ENCODE data around the gene HM13.

DNA sequence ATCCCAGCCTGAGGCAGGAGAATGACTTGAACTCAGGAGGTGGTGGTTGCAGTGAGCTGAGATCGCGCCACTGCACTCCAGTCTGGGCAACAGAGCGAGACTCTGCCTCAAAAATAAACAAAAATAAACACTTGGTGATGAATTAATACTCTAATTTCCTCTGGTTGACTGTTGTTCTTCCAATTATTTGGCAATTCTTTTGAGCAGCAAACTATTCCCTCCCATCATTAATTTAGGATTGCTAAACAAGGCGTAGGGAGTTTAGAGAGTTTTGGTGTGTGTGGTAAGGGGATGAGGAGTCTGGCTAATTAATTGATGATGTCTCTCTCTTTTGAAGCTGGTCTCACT is 88.2 kb downstream of the HM13 start:
- TF ChIP-seq, protein P1, sequence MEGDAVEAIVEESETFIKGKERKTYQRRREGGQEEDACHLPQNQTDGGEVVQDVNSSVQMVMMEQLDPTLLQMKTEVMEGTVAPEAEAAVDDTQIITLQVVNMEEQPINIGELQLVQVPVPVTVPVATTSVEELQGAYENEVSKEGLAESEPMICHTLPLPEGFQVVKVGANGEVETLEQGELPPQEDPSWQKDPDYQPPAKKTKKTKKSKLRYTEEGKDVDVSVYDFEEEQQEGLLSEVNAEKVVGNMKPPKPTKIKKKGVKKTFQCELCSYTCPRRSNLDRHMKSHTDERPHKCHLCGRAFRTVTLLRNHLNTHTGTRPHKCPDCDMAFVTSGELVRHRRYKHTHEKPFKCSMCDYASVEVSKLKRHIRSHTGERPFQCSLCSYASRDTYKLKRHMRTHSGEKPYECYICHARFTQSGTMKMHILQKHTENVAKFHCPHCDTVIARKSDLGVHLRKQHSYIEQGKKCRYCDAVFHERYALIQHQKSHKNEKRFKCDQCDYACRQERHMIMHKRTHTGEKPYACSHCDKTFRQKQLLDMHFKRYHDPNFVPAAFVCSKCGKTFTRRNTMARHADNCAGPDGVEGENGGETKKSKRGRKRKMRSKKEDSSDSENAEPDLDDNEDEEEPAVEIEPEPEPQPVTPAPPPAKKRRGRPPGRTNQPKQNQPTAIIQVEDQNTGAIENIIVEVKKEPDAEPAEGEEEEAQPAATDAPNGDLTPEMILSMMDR (IDR thresholded peaks at IDR 0.05): no peak
- TF ChIP-seq POLR2AphosphoS5 (IDR thresholded peaks at IDR 0.05) (no peak), POLR2A (IDR thresholded peaks at IDR 0.05) (no peak), EP300 (IDR thresholded peaks at IDR 0.05) (no peak)
